Gastroesophageal sphincter (tissue), 3 donors: ENCODE measurements around the gene NAA60.

Experiments
- EP300 ChIP-seq: sonication (generic); formaldehyde crosslinking; IDR thresholded peaks from one replicate; pipeline ENCODE4 v1.6.1; 2017; ENCODE audit warnings: antibody characterized with exemption, mild to moderate bottlenecking
- POLR2A ChIP-seq, 2 donors: fragments of 450-650 bp; IDR thresholded peaks; one replicate each; pipeline ENCODE4 v1.6.1; 2017; ENCODE audit warnings: antibody characterized with exemption in 2 of 2, mild to moderate bottlenecking in 2 of 2, moderate library complexity in 1 of 2
- TF ChIP-seq, protein P1 (sequence below), 4 experiments: fragments of 200-600 bp in 2 of 4; fragments of 450-650 bp in 2 of 4; sonication (generic) in 1 of 4; IDR thresholded peaks; one replicate each; pipeline ENCODE4 v1.5.1; 2017 to 2019; ENCODE audit warnings: antibody characterized with exemption in 4 of 4, mild to moderate bottlenecking in 2 of 4, moderate library complexity in 2 of 4

DNA sequence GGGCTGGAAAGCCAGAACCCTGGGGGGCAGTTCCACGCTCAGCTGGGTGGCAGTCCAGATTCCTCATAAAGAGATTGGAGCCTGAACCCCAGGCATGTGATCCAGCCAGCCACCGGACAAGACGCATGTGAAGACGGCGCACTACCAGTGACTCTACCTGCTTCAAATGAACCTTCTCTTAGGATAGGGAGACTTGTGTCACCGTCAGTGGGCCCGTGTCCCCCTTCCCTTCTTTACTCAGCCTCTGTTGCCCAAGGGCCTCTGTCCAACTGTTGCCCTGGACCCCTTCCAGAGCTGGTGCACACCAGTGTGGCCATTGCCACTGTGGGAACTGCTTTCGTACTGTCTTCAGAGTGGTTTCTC, 75.5 kb downstream of the NAA60 start:
- TF ChIP-seq POLR2A (IDR thresholded peaks at IDR 0.05) (no peak), EP300 (no peak)
- TF ChIP-seq, protein P1, sequence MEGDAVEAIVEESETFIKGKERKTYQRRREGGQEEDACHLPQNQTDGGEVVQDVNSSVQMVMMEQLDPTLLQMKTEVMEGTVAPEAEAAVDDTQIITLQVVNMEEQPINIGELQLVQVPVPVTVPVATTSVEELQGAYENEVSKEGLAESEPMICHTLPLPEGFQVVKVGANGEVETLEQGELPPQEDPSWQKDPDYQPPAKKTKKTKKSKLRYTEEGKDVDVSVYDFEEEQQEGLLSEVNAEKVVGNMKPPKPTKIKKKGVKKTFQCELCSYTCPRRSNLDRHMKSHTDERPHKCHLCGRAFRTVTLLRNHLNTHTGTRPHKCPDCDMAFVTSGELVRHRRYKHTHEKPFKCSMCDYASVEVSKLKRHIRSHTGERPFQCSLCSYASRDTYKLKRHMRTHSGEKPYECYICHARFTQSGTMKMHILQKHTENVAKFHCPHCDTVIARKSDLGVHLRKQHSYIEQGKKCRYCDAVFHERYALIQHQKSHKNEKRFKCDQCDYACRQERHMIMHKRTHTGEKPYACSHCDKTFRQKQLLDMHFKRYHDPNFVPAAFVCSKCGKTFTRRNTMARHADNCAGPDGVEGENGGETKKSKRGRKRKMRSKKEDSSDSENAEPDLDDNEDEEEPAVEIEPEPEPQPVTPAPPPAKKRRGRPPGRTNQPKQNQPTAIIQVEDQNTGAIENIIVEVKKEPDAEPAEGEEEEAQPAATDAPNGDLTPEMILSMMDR (IDR thresholded peaks at IDR 0.05): no peak
